Measurements from ENCODE around the gene SPATA20. TPM values are rescaled to one million over a fixed set of nuclear protein-coding genes. Genes with fewer than 3 reads are reported as not detected.
A peak's percentile ranks its signal among the peaks of the same experiment; 100 is the strongest.

Gene SPATA20
- total RNA-seq, 1 experiment from 2014 or later, result 24.6 TPM

DNA sequence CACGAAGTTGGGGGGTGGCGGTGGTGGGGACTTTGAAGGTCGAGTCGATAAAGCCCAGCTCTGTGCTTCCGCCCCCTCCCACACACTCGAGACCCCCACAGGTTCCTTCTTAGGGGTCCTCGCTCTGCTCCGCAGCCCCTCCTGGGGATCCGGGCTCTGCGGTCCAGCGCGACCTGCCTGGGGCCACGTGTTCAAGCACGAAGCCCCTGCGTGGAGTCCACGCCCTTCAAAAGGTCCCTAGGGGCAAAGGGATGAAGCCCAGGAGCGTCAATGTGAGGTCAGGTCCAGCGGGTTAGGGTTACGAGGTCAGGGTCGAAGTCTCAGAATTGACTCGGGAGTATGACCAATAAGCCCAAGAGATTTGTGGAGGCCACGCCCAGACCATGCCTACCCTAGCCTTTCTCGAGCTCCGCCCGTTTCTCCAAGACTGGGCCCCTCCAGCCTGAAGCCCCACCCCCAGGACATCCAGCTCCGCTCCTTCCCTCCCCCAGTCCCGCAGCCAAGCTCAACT, 12.8 kb downstream of the SPATA20 start:
- ChIA-PET POLR2A (interaction anchor here (0.8 to 2.5 kb wide), 14 partner anchors 9 to 307 kb away, joined by 3 to 16 read pairs (median 4); partner anchors contain the start of genes LUC7L3, SPATA20 and TOB1), CTCF (interaction anchor here (0.7 to 7.2 kb wide), 21 partner anchors 8 to 282 kb away, joined by 3 to 135 read pairs (median 5); partner anchors contain the start of genes CHAD, EPN3 and LRRC59)
- H3K27ac Mint-ChIP-seq, result peak overlapping the region; percentile 45; the same call in 1 of the 2 replicates
- peaks cover 69% of the 10 kb centered on the region for H3K27me3 Mint-ChIP-seq (ENCODE audit: low read depth)
- peaks cover 33% of the 10 kb centered on the region for H3K4me1 Mint-ChIP-seq
- no peaks in the 10 kb centered on the region for H3K9me3 Mint-ChIP-seq
- peak overlapping the region; percentile 87 for H3K4me3 Mint-ChIP-seq
- ATAC-seq (peak; percentile 74), DNase-seq (ENCODE audit: low spot score) (peak; percentile 94)
- H3K36me3 Mint-ChIP-seq, result no peaks in the 10 kb centered on the region
- TF ChIP-seq, protein P1, sequence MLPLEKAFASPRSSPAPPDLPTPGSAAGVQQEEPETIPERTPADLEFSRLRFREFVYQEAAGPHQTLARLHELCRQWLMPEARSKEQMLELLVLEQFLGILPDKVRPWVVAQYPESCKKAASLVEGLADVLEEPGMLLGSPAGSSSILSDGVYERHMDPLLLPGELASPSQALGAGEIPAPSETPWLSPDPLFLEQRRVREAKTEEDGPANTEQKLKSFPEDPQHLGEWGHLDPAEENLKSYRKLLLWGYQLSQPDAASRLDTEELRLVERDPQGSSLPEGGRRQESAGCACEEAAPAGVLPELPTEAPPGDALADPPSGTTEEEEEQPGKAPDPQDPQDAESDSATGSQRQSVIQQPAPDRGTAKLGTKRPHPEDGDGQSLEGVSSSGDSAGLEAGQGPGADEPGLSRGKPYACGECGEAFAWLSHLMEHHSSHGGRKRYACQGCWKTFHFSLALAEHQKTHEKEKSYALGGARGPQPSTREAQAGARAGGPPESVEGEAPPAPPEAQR (CRISPR knock-in tag; IDR thresholded peaks at IDR 0.05), result no peak
- TF ChIP-seq, protein P2, sequence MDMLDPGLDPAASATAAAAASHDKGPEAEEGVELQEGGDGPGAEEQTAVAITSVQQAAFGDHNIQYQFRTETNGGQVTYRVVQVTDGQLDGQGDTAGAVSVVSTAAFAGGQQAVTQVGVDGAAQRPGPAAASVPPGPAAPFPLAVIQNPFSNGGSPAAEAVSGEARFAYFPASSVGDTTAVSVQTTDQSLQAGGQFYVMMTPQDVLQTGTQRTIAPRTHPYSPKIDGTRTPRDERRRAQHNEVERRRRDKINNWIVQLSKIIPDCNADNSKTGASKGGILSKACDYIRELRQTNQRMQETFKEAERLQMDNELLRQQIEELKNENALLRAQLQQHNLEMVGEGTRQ (CRISPR knock-in tag; IDR thresholded peaks at IDR 0.05), result peak; percentile 49
- no peak for TF ChIP-seq ZNF317 (CRISPR knock-in tag; IDR thresholded peaks at IDR 0.05; ENCODE audit: borderline replicate concordance, low read depth)
- TF ChIP-seq, protein P3, sequence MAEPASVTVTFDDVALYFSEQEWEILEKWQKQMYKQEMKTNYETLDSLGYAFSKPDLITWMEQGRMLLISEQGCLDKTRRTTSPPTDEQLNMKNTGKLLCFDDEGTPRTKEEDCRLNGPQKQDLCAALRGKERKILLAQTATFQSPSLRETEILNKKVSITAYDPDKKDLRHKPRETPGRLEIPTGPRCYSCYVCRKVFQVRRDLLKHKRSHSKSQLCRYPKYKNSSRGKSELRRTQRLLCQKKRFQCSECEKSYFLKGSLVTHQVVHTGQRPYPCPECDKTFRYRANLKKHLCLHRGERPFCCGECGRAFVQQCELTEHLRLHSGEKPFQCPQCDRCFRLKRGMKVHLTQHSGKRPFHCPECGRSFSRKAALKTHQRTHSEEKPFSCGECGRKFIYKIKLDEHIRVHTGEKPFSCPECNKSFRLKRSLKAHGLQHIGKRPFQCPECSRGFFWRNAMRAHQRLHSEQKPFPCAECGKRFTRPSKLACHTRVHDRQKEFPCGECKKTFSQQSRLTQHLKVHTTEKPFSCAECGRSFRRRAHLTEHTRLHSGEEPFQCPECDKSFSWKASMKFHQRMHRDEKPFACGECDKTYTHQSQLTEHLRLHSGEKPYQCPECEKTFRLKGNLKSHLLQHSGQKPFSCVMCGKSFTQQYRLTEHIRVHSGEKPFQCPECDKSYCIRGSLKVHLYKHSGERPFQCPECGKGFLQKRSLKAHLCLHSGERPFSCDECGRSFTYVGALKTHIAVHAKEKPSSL (CRISPR knock-in tag; conservative IDR thresholded peaks at IDR 0.05), result no peak
- TF ChIP-seq, protein P4, sequence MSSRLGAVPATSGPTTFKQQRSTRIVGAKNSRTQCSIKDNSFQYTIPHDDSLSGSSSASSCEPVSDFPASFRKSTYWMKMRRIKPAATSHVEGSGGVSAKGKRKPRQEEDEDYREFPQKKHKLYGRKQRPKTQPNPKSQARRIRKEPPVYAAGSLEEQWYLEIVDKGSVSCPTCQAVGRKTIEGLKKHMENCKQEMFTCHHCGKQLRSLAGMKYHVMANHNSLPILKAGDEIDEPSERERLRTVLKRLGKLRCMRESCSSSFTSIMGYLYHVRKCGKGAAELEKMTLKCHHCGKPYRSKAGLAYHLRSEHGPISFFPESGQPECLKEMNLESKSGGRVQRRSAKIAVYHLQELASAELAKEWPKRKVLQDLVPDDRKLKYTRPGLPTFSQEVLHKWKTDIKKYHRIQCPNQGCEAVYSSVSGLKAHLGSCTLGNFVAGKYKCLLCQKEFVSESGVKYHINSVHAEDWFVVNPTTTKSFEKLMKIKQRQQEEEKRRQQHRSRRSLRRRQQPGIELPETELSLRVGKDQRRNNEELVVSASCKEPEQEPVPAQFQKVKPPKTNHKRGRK (CRISPR knock-in tag; IDR thresholded peaks at IDR 0.05; ENCODE audit: borderline replicate concordance), result no peak
- TF ChIP-seq, protein P5, sequence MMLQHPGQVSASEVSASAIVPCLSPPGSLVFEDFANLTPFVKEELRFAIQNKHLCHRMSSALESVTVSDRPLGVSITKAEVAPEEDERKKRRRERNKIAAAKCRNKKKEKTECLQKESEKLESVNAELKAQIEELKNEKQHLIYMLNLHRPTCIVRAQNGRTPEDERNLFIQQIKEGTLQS (CRISPR knock-in tag; conservative IDR thresholded peaks at IDR 0.05), result no peak
- no peak for TF ChIP-seq IRF2 (CRISPR knock-in tag; IDR thresholded peaks at IDR 0.05; ENCODE audit: borderline replicate concordance, low read depth)
- TF ChIP-seq SP1 (CRISPR knock-in tag; conservative IDR thresholded peaks at IDR 0.05), result peak; percentile 16; the same call in 1 of the 2 replicates
- TF ChIP-seq CBFB (CRISPR knock-in tag; IDR thresholded peaks at IDR 0.05; ENCODE audit: low read depth), result no peak
- no peak for TF ChIP-seq ZBTB21 (CRISPR knock-in tag; IDR thresholded peaks at IDR 0.05; ENCODE audit: borderline replicate concordance)
- TF ChIP-seq ZNF416 (CRISPR knock-in tag; IDR thresholded peaks at IDR 0.05), result no peak
- no peak for TF ChIP-seq ZNF121 (CRISPR knock-in tag; IDR thresholded peaks at IDR 0.05)
- peak; percentile 80; the same call in 1 of the 2 replicates for TF ChIP-seq MAX (CRISPR knock-in tag; IDR thresholded peaks at IDR 0.05)
- peak; percentile 52; the same call in 1 of the 2 replicates for TF ChIP-seq FOXK1 (CRISPR knock-in tag; IDR thresholded peaks at IDR 0.05)
- TF ChIP-seq JAZF1 (CRISPR knock-in tag; IDR thresholded peaks at IDR 0.05), result no peak
- TF ChIP-seq RELA (CRISPR knock-in tag; IDR thresholded peaks at IDR 0.05; ENCODE audit: borderline replicate concordance), result no peak
- no peak for TF ChIP-seq MLX (CRISPR knock-in tag; IDR thresholded peaks at IDR 0.05)
- no peak for TF ChIP-seq CREB1 (CRISPR knock-in tag; IDR thresholded peaks at IDR 0.05)
- TF ChIP-seq, protein P6, sequence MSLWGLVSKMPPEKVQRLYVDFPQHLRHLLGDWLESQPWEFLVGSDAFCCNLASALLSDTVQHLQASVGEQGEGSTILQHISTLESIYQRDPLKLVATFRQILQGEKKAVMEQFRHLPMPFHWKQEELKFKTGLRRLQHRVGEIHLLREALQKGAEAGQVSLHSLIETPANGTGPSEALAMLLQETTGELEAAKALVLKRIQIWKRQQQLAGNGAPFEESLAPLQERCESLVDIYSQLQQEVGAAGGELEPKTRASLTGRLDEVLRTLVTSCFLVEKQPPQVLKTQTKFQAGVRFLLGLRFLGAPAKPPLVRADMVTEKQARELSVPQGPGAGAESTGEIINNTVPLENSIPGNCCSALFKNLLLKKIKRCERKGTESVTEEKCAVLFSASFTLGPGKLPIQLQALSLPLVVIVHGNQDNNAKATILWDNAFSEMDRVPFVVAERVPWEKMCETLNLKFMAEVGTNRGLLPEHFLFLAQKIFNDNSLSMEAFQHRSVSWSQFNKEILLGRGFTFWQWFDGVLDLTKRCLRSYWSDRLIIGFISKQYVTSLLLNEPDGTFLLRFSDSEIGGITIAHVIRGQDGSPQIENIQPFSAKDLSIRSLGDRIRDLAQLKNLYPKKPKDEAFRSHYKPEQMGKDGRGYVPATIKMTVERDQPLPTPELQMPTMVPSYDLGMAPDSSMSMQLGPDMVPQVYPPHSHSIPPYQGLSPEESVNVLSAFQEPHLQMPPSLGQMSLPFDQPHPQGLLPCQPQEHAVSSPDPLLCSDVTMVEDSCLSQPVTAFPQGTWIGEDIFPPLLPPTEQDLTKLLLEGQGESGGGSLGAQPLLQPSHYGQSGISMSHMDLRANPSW (CRISPR knock-in tag; conservative IDR thresholded peaks at IDR 0.05; ENCODE audit: low read depth), result no peak
- TF ChIP-seq TEAD4 (CRISPR knock-in tag; IDR thresholded peaks at IDR 0.05), result no peak
- TF ChIP-seq CDX4 (CRISPR knock-in tag; IDR thresholded peaks at IDR 0.05; ENCODE audit: borderline replicate concordance), result no peak
- TF ChIP-seq ATF2 (CRISPR knock-in tag; IDR thresholded peaks at IDR 0.05; ENCODE audit: borderline replicate concordance, low read depth), result no peak
- no peak for TF ChIP-seq MXD4 (CRISPR knock-in tag; IDR thresholded peaks at IDR 0.05; ENCODE audit: borderline replicate concordance)
- no peak for TF ChIP-seq ZMAT4 (CRISPR knock-in tag; IDR thresholded peaks at IDR 0.05)
